HCT116 (cell line): Measurements from ENCODE around the gene UTRN. TPM values are rescaled to one million over a fixed set of nuclear protein-coding genes. Genes with fewer than 3 reads are reported as not detected.

Experiments used
- ATAC-seq: fragments of 200-7000 bp; cut with Tn5 transposase; 2 replicates; pipeline ENCODE4 v1.9.1; 2020; ENCODE audit warnings: mild to moderate bottlenecking, moderate library complexity
- BruUV-seq: library from RNA; stranded (reverse); fragments of 400-500 nt; replicated peaks from 2 replicates; lab custom pipeline; 2021; lab: Mats Ljungman, UMichigan
- CTCF ChIA-PET: fragments of 300-600 bp; sonication (Branson Sonifier 250); formaldehyde crosslinking; loops from one replicate; lab custom pipeline; 2021; ENCODE audit warnings: antibody characterized with exemption; lab: Charles Lee
- POLR2A ChIA-PET: fragments of 300-600, 350-600 bp; sonication (Branson Sonifier 250); formaldehyde crosslinking; loops from one replicate; lab custom pipeline; 2021; ENCODE audit warnings: antibody characterized with exemption; lab: Charles Lee
- RAD21 ChIA-PET, 2 experiments: fragments of 300-600 bp; sonication (Branson Sonifier 250); formaldehyde crosslinking; loops; one replicate each; lab custom pipeline; 2023; ENCODE audit warnings: low total read pairs in 2 of 2; ENCODE audit not compliant: uncharacterized antibody in 2 of 2, unreplicated experiment in 2 of 2, low non-redundant PET in 1 of 2; lab: Charles Lee
- DNase-seq: peaks from one replicate; pipeline ENCODE4 v3.0.0-alpha.2; 2010; ENCODE audit warnings: low read depth, low spot score
- H2AFZ ChIP-seq: fragments of 200-600 bp; shearing (Covaris generic), sonication (generic); 2 replicates; pipeline ENCODE4 v1.6.1; 2017; ENCODE audit warnings: low read depth, mixed run types, mixed read lengths, antibody characterized with exemption, low read length; ENCODE audit not compliant: poor library complexity, severe bottlenecking
- H3K27ac ChIP-seq: 2 replicates; pipeline ENCODE4 v1.5.1; 2012; ENCODE audit warnings: low read depth, low read length
- H3K27me3 ChIP-seq: fragments of 200-600 bp; sonication (generic); 2 replicates; pipeline ENCODE4 v1.6.1; 2016; ENCODE audit warnings: mixed run types, low read length, mixed read lengths; ENCODE audit not compliant: insufficient read depth
- H3K36me3 ChIP-seq, 2 experiments: fragments of 200-500 bp in 1 of 2; fragments of 200-600 bp in 1 of 2; sonication (Bioruptor generic) in 1 of 2; sonication (generic) in 1 of 2; 2 replicates each; pipeline versions ENCODE4 v1.5.1 to v1.6.1; 2014 to 2016; ENCODE audit warnings: low read length in 2 of 2, inconsistent platforms in 1 of 2, mixed read lengths in 1 of 2, mixed run types in 1 of 2; ENCODE audit not compliant: insufficient read depth in 2 of 2, control insufficient read depth in 1 of 2
- H3K4me1 ChIP-seq, 2 experiments: fragments of 200-600 bp in 1 of 2; sonication (generic) in 1 of 2; 2 replicates each; pipeline versions ENCODE4 v1.5.1 to v1.6.1; 2012 to 2017; ENCODE audit warnings: low read length in 2 of 2, inconsistent platforms in 1 of 2, mild to moderate bottlenecking in 1 of 2, mixed read lengths in 1 of 2, mixed run types in 1 of 2, moderate library complexity in 1 of 2; ENCODE audit not compliant: insufficient read depth in 2 of 2, control insufficient read depth in 1 of 2
- H3K4me2 ChIP-seq: fragments of 200-600 bp; sonication (generic); 2 replicates; pipeline ENCODE4 v1.6.1; 2017; ENCODE audit warnings: mixed run types, low read length, mixed read lengths
- H3K4me3 ChIP-seq, 2 experiments: fragments of 200-600 bp in 1 of 2; sonication (generic) in 1 of 2; replicated peaks in 1 of 2; 2 replicates each; pipeline ENCODE4 v1.5.1; 2011 to 2016; ENCODE audit warnings: low read length in 2 of 2, control low read depth in 1 of 2, low read depth in 1 of 2, mild to moderate bottlenecking in 1 of 2, mixed read lengths in 1 of 2, mixed run types in 1 of 2
- H3K79me2 ChIP-seq: fragments of 200-600 bp; sonication (generic); 2 replicates; pipeline ENCODE4 v1.6.1; 2017; ENCODE audit warnings: mild to moderate bottlenecking, mixed run types, low read length, moderate library complexity, mixed read lengths; ENCODE audit not compliant: insufficient read depth
- H3K9ac ChIP-seq: fragments of 200-600 bp; sonication (generic); 2 replicates; pipeline ENCODE4 v1.6.1; 2016; ENCODE audit warnings: low read length, mixed read lengths
- H3K9me2 ChIP-seq: fragments of 200-600 bp; sonication (generic), shearing (Covaris generic); 2 replicates; pipeline ENCODE4 v1.6.1; 2017; ENCODE audit warnings: mixed run types, mild to moderate bottlenecking, moderate library complexity; ENCODE audit not compliant: insufficient read depth
- H3K9me3 ChIP-seq, 2 experiments: fragments of 200-500 bp in 1 of 2; fragments of 200-600 bp in 1 of 2; sonication (Bioruptor generic) in 1 of 2; sonication (generic) in 1 of 2; 2 replicates each; pipeline ENCODE4 v1.6.1; 2014 to 2017; ENCODE audit warnings: low read length in 2 of 2, mixed read lengths in 2 of 2, inconsistent platforms in 1 of 2, low read depth in 1 of 2, mild to moderate bottlenecking in 1 of 2, mixed run types in 1 of 2, moderate library complexity in 1 of 2; ENCODE audit not compliant: control insufficient read depth in 1 of 2, insufficient read depth in 1 of 2
- H4K20me1 ChIP-seq: fragments of 200-600 bp; sonication (generic), shearing (Covaris generic); 2 replicates; pipeline ENCODE4 v1.6.1; 2017; ENCODE audit warnings: mixed run types, mild to moderate bottlenecking, moderate library complexity; ENCODE audit not compliant: insufficient read depth
- ATF3 ChIP-seq: IDR thresholded peaks from 2 replicates; pipeline ENCODE4 v1.6.1; 2012
- CBX3 ChIP-seq: IDR thresholded peaks from 2 replicates; pipeline ENCODE4 v1.6.1; 2012; ENCODE audit warnings: low read depth
- EGR1 ChIP-seq: IDR thresholded peaks from 2 replicates; pipeline ENCODE4 v1.6.1; 2012; ENCODE audit warnings: low read depth
- EZH2 ChIP-seq: fragments of 200-600 bp; sonication (generic); IDR thresholded peaks from 2 replicates; pipeline ENCODE4 v1.6.1; 2017; ENCODE audit warnings: antibody characterized with exemption, mixed run types
- RAD21 ChIP-seq: IDR thresholded peaks from 2 replicates; pipeline ENCODE4 v1.6.1; 2012; ENCODE audit warnings: low read depth, mild to moderate bottlenecking
- SP1 ChIP-seq: IDR thresholded peaks from 2 replicates; pipeline ENCODE4 v1.6.1; 2012; ENCODE audit warnings: low read depth
- SRF ChIP-seq: IDR thresholded peaks from 2 replicates; pipeline ENCODE4 v1.6.1; 2012; ENCODE audit warnings: low read depth
- ZBTB33 ChIP-seq: IDR thresholded peaks from 2 replicates; pipeline ENCODE4 v1.6.1; 2011; ENCODE audit warnings: mild to moderate bottlenecking, low read length, moderate library complexity; ENCODE audit not compliant: insufficient replicate concordance; ENCODE audit errors: extremely low read depth
- intact Hi-C: fragments of 100-400 bp; cut with micrococcal nuclease; formaldehyde crosslinking; loops from 2 replicates; pipeline ENCODE4 v1.10.0; 2022
- total RNA-seq: library from RNA; stranded (reverse); gene quantifications from one replicate; pipeline ENCODE4 v1.2.1, GENCODE V29; 2021; ENCODE audit not compliant: unreplicated experiment

The UTRN gene
- total RNA-seq, 1 experiment from 2014 or later: 28.4 TPM

- ATAC-seq: no peak
- no TSS peak for BruUV-seq
- ChIA-PET POLR2A (no interaction called here), RAD21 (no interaction called here), CTCF (no interaction called here)
- Histone ChIP-seq H2AFZ (no peak overlapping the region), H3K9me2 (no peaks in the 10 kb centered on the region), H3K79me2 (no peaks in the 10 kb centered on the region), H3K4me1 (peaks cover 23 to 32% of the 10 kb centered on the region in 2 experiments), H4K20me1 (no peaks in the 10 kb centered on the region), H3K9me3 (no peaks in the 10 kb centered on the region; a peak in 1 of 4 replicates), H3K4me2 (no peak overlapping the region), H3K36me3 (no peaks in the 10 kb centered on the region), H3K4me3 (no peak overlapping the region), H3K27ac (no peak overlapping the region), H3K27me3 (no peaks in the 10 kb centered on the region), H3K9ac (no peak overlapping the region)
- TF ChIP-seq SP1 (no peak), ATF3 (no peak), ZBTB33 (no peak), RAD21 (peak; percentile 46), CBX3 (0 out of 2 replicates have a peak, but pooled peaks have one; percentile 22), SRF (no peak), EGR1 (no peak), EZH2 (no peak)
- intact Hi-C loops: no loop called here
- no peak for DNase-seq
Measured at GRCh38 chr6:144262470-144263369, 22.4 kb upstream of the UTRN start.
